WTC11 (cell line): ENCODE results near the gene ELAVL1. TPM values are rescaled to one million over a fixed set of nuclear protein-coding genes. Genes with fewer than 3 reads are reported as not detected.

Source experiments
- ATAC-seq: fragments of 200-7000 bp; cut with Tn5 transposase; 2 replicates; pipeline ENCODE4 v1.10.0; 2021; ENCODE audit warnings: mild to moderate bottlenecking, moderate library complexity
- CTCF ChIA-PET: fragments of 300-600 bp; sonication (Branson Sonifier 250); formaldehyde crosslinking; loops from one replicate; lab custom pipeline; 2021; ENCODE audit warnings: antibody characterized with exemption; lab: Charles Lee
- POLR2A ChIA-PET: fragments of 350-600 bp; sonication (Branson Sonifier 250); formaldehyde crosslinking; loops from one replicate; lab custom pipeline; 2021; ENCODE audit warnings: antibody characterized with exemption; lab: Charles Lee
- DNase-seq: peaks from one replicate; pipeline ENCODE4 v3.0.0; 2021; ENCODE audit warnings: low spot score
- H3K27ac Mint-ChIP-seq: 2 replicates; pipeline ENCODE4 v1.8.0; 2021; ENCODE audit warnings: mixed read lengths
- H3K27me3 Mint-ChIP-seq: 2 replicates; pipeline ENCODE4 v1.8.0; 2021; ENCODE audit warnings: low read depth, mild to moderate bottlenecking, moderate library complexity, mixed read lengths
- H3K36me3 Mint-ChIP-seq: 2 replicates; pipeline ENCODE4 v1.8.0; 2021; ENCODE audit warnings: mixed read lengths
- H3K4me1 Mint-ChIP-seq: 2 replicates; pipeline ENCODE4 v1.8.0; 2022; ENCODE audit warnings: mixed read lengths
- H3K4me3 Mint-ChIP-seq: 2 replicates; pipeline ENCODE4 v1.8.0; 2021; ENCODE audit warnings: mild to moderate bottlenecking, moderate library complexity, mixed read lengths
- H3K9me3 Mint-ChIP-seq: 2 replicates; pipeline ENCODE4 v1.8.0; 2021; ENCODE audit warnings: mixed read lengths
- FOXJ3 ChIP-seq: sonication (generic); formaldehyde crosslinking; IDR thresholded peaks from 2 replicates; pipeline ENCODE4 v1.9.0; 2021; ENCODE audit warnings: missing genetic modification reagents, mild to moderate bottlenecking, borderline replicate concordance
- NR3C1 ChIP-seq: sonication (generic); formaldehyde crosslinking; conservative IDR thresholded peaks from 2 replicates; pipeline ENCODE4 v1.8.1; 2023; ENCODE audit warnings: low read depth, mild to moderate bottlenecking, missing genetic modification reagents
- TEAD1 ChIP-seq: sonication (generic); formaldehyde crosslinking; IDR thresholded peaks from 2 replicates; pipeline ENCODE4 v1.8.0; 2022; ENCODE audit warnings: mild to moderate bottlenecking, missing genetic modification reagents
- TP53 ChIP-seq: sonication (generic); formaldehyde crosslinking; IDR thresholded peaks from 2 replicates; pipeline ENCODE4 v1.8.1; 2023; ENCODE audit warnings: mild to moderate bottlenecking, missing genetic modification reagents
- ZNF232 ChIP-seq: sonication (generic); formaldehyde crosslinking; IDR thresholded peaks from 2 replicates; pipeline ENCODE4 v1.8.0; 2022; ENCODE audit warnings: mild to moderate bottlenecking, missing genetic modification reagents
- ZNF396 ChIP-seq: fragments of 250-450 bp; sonication (Bioruptor Pico); IDR thresholded peaks from 2 replicates; pipeline ENCODE4 v1.8.0; 2021; ENCODE audit warnings: mild to moderate bottlenecking, moderate library complexity, borderline replicate concordance
- total RNA-seq: library from RNA; stranded (reverse); gene quantifications from 3 replicates; pipeline ENCODE4 v1.2.3, GENCODE V29; 2021
- TF ChIP-seq, protein P1 (sequence below): sonication (generic); formaldehyde crosslinking; IDR thresholded peaks from 2 replicates; pipeline ENCODE4 v1.8.1; 2023; ENCODE audit warnings: mild to moderate bottlenecking, missing genetic modification reagents
- TF ChIP-seq, protein P2 (sequence below): fragments of 250-450 bp; sonication (Bioruptor Pico); IDR thresholded peaks from 2 replicates; pipeline ENCODE4 v1.9.0; 2021; ENCODE audit warnings: mild to moderate bottlenecking
- TF ChIP-seq, protein P3 (sequence below): fragments of 250-450 bp; sonication (Bioruptor Pico); conservative IDR thresholded peaks from 2 replicates; pipeline ENCODE4 v1.9.0; 2021; ENCODE audit warnings: mild to moderate bottlenecking
- TF ChIP-seq, protein P4 (sequence below): sonication (generic); formaldehyde crosslinking; IDR thresholded peaks from 2 replicates; pipeline ENCODE4 v1.8.0; 2022; ENCODE audit warnings: missing genetic modification reagents
- TF ChIP-seq, protein P5 (sequence below): sonication (generic); formaldehyde crosslinking; IDR thresholded peaks from 2 replicates; pipeline ENCODE4 v1.8.0; 2023; ENCODE audit warnings: missing genetic modification reagents, mild to moderate bottlenecking, borderline replicate concordance

ELAVL1 gene
- total RNA-seq, 1 experiment from 2014 or later, result 160 TPM

DNA sequence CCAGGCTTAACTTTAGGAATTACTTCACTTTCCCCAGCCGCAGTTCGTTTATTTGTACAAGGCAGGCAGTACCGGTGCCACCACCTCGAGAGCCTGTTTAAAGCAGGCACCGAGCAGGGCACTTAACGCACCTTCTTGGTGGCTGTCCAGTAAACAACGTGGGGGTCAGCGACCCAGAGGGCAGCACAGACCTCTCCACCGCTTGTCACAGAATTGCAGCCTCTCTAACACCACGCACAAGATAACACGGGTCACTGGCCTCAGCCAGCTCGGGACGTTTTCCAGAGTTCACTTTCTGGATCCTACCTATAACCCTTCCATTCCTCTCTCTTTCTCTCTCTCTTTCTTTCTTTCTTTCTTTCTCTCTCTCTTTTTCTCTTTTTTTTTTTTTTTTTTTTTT lies 16.8 kb upstream of the ELAVL1 start:
- Mint-ChIP-seq H3K27ac (peak overlapping the region; percentile 7; the same call in 1 of the 2 replicates), H3K9me3 (no peaks in the 10 kb centered on the region), H3K4me1 (no peaks in the 10 kb centered on the region), H3K36me3 (no peaks in the 10 kb centered on the region), H3K4me3 (no peak overlapping the region), H3K27me3 (no peaks in the 10 kb centered on the region)
- DNase-seq (no peak), ATAC-seq (no peak)
- ChIA-PET POLR2A (no interaction called here), CTCF (interaction anchor here (0.6 to 0.7 kb wide), 3 partner anchors 31 to 371 kb away, joined by 3 read pairs; no protein-coding TSS in a partner anchor)
- TF ChIP-seq NR3C1 (CRISPR knock-in tag), result no peak

DNA sequence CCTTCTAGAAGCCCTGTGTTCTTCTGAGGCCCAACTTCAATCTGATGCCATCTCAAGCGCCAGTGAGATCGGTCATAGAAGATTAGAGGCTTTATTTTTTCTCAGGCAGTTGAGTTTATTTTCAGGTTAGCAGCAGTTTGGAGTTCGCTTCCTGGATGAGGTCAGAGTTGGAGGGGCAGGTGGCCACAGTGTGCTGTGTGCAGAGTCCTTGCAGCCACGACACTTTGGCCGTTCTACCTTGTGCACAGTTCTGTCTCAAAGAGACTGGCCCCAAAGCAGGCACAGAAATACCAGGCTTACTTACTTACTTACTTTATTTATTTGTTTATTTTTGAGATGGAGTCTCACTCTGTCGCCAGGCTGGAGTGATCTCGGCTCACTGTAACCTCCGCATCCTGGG lies 15.9 kb upstream of the ELAVL1 start:
- H3K27ac Mint-ChIP-seq, result no peak overlapping the region
- POLR2A ChIA-PET, result no interaction called here
- no peaks in the 10 kb centered on the region for H3K4me1 Mint-ChIP-seq
- no peak overlapping the region for H3K4me3 Mint-ChIP-seq
- TF ChIP-seq TP53 (CRISPR knock-in tag) (no peak), ZNF396 (CRISPR knock-in tag) (no peak)
- TF ChIP-seq, protein P1, sequence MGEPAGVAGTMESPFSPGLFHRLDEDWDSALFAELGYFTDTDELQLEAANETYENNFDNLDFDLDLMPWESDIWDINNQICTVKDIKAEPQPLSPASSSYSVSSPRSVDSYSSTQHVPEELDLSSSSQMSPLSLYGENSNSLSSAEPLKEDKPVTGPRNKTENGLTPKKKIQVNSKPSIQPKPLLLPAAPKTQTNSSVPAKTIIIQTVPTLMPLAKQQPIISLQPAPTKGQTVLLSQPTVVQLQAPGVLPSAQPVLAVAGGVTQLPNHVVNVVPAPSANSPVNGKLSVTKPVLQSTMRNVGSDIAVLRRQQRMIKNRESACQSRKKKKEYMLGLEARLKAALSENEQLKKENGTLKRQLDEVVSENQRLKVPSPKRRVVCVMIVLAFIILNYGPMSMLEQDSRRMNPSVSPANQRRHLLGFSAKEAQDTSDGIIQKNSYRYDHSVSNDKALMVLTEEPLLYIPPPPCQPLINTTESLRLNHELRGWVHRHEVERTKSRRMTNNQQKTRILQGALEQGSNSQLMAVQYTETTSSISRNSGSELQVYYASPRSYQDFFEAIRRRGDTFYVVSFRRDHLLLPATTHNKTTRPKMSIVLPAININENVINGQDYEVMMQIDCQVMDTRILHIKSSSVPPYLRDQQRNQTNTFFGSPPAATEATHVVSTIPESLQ, result no peak
- TF ChIP-seq, protein P2, sequence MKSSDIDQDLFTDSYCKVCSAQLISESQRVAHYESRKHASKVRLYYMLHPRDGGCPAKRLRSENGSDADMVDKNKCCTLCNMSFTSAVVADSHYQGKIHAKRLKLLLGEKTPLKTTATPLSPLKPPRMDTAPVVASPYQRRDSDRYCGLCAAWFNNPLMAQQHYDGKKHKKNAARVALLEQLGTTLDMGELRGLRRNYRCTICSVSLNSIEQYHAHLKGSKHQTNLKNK (CRISPR knock-in tag), result no peak
- TF ChIP-seq, protein P3, sequence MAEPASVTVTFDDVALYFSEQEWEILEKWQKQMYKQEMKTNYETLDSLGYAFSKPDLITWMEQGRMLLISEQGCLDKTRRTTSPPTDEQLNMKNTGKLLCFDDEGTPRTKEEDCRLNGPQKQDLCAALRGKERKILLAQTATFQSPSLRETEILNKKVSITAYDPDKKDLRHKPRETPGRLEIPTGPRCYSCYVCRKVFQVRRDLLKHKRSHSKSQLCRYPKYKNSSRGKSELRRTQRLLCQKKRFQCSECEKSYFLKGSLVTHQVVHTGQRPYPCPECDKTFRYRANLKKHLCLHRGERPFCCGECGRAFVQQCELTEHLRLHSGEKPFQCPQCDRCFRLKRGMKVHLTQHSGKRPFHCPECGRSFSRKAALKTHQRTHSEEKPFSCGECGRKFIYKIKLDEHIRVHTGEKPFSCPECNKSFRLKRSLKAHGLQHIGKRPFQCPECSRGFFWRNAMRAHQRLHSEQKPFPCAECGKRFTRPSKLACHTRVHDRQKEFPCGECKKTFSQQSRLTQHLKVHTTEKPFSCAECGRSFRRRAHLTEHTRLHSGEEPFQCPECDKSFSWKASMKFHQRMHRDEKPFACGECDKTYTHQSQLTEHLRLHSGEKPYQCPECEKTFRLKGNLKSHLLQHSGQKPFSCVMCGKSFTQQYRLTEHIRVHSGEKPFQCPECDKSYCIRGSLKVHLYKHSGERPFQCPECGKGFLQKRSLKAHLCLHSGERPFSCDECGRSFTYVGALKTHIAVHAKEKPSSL (CRISPR knock-in tag), result no peak
- TF ChIP-seq, all 79 proteins: peak for 0
- no peaks in the 10 kb centered on the region for H3K9me3 Mint-ChIP-seq
- ATAC-seq (no peak), DNase-seq (no peak)
- no peaks in the 10 kb centered on the region for H3K36me3 Mint-ChIP-seq
- H3K27me3 Mint-ChIP-seq, result no peaks in the 10 kb centered on the region
- CTCF ChIA-PET, result interaction anchor here (1.2 kb wide), 1 partner anchor 19 kb away, joined by 7 read pairs; no protein-coding TSS in a partner anchor

DNA sequence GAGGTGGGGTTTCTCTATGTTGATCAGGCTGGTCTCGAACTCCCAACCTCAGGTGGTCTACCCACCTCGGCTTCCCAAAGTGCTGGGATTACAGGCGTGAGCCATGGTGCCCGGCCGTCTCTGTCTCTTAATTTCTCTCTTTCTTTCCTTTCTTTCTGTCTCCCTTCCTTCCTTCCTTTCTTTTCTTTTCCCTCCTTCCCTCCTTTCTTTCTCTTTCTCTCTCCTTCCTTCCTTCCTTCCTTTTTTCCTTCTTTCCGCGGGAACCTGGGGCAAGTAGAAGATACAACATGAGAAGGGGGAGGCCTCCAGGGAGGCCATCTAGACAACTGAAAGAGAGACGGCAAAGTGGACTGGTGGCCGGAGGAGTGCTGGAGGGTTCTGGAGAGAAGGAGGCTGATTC lies 15.2 kb upstream of the ELAVL1 start:
- CTCF ChIA-PET, result interaction anchor here (0.7 to 1.2 kb wide), 2 partner anchors 18 to 137 kb away, joined by 3 to 7 read pairs; no protein-coding TSS in a partner anchor
- Mint-ChIP-seq H3K4me3 (no peak overlapping the region), H3K9me3 (no peaks in the 10 kb centered on the region), H3K27ac (no peak overlapping the region; the same call in 1 of the 2 replicates), H3K27me3 (no peaks in the 10 kb centered on the region), H3K4me1 (no peaks in the 10 kb centered on the region), H3K36me3 (no peaks in the 10 kb centered on the region)
- ATAC-seq (no peak), DNase-seq (no peak)
- TF ChIP-seq TEAD1 (CRISPR knock-in tag), result no peak
- TF ChIP-seq, protein P4, sequence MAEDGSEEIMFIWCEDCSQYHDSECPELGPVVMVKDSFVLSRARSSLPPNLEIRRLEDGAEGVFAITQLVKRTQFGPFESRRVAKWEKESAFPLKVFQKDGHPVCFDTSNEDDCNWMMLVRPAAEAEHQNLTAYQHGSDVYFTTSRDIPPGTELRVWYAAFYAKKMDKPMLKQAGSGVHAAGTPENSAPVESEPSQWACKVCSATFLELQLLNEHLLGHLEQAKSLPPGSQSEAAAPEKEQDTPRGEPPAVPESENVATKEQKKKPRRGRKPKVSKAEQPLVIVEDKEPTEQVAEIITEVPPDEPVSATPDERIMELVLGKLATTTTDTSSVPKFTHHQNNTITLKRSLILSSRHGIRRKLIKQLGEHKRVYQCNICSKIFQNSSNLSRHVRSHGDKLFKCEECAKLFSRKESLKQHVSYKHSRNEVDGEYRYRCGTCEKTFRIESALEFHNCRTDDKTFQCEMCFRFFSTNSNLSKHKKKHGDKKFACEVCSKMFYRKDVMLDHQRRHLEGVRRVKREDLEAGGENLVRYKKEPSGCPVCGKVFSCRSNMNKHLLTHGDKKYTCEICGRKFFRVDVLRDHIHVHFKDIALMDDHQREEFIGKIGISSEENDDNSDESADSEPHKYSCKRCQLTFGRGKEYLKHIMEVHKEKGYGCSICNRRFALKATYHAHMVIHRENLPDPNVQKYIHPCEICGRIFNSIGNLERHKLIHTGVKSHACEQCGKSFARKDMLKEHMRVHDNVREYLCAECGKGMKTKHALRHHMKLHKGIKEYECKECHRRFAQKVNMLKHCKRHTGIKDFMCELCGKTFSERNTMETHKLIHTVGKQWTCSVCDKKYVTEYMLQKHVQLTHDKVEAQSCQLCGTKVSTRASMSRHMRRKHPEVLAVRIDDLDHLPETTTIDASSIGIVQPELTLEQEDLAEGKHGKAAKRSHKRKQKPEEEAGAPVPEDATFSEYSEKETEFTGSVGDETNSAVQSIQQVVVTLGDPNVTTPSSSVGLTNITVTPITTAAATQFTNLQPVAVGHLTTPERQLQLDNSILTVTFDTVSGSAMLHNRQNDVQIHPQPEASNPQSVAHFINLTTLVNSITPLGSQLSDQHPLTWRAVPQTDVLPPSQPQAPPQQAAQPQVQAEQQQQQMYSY (CRISPR knock-in tag), result no peak
- no peak for TF ChIP-seq FOXJ3
- TF ChIP-seq NR3C1 (CRISPR knock-in tag), result no peak
- TF ChIP-seq ZNF232 (CRISPR knock-in tag), result no peak
- TF ChIP-seq, protein P3 (CRISPR knock-in tag), result no peak
- TF ChIP-seq, protein P5, sequence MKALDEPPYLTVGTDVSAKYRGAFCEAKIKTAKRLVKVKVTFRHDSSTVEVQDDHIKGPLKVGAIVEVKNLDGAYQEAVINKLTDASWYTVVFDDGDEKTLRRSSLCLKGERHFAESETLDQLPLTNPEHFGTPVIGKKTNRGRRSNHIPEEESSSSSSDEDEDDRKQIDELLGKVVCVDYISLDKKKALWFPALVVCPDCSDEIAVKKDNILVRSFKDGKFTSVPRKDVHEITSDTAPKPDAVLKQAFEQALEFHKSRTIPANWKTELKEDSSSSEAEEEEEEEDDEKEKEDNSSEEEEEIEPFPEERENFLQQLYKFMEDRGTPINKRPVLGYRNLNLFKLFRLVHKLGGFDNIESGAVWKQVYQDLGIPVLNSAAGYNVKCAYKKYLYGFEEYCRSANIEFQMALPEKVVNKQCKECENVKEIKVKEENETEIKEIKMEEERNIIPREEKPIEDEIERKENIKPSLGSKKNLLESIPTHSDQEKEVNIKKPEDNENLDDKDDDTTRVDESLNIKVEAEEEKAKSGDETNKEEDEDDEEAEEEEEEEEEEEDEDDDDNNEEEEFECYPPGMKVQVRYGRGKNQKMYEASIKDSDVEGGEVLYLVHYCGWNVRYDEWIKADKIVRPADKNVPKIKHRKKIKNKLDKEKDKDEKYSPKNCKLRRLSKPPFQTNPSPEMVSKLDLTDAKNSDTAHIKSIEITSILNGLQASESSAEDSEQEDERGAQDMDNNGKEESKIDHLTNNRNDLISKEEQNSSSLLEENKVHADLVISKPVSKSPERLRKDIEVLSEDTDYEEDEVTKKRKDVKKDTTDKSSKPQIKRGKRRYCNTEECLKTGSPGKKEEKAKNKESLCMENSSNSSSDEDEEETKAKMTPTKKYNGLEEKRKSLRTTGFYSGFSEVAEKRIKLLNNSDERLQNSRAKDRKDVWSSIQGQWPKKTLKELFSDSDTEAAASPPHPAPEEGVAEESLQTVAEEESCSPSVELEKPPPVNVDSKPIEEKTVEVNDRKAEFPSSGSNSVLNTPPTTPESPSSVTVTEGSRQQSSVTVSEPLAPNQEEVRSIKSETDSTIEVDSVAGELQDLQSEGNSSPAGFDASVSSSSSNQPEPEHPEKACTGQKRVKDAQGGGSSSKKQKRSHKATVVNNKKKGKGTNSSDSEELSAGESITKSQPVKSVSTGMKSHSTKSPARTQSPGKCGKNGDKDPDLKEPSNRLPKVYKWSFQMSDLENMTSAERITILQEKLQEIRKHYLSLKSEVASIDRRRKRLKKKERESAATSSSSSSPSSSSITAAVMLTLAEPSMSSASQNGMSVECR (CRISPR knock-in tag), result no peak
- POLR2A ChIA-PET, result no interaction called here
